Neural progenitor cell (in vitro differentiated cells): ENCODE measurements around the gene STK26. TPM values are rescaled to one million over a fixed set of nuclear protein-coding genes. Genes with fewer than 3 reads are reported as not detected.

Source experiments
- DNase-seq: peaks from one replicate; pipeline ENCODE4 v3.0.0-alpha.2; 2016; ENCODE audit warnings: low spot score
- H2AFZ ChIP-seq: fragments of 200-600 bp; sonication (generic); replicated peaks from 2 replicates; pipeline ENCODE4 v1.6.1; 2016; ENCODE audit warnings: antibody characterized with exemption
- H3F3A ChIP-seq: fragments of 200-600 bp; sonication (generic); 2 replicates; pipeline ENCODE4 v1.6.1; 2016; ENCODE audit warnings: antibody characterized with exemption, low read depth
- H3K27ac ChIP-seq: fragments of 200-600 bp; sonication (generic); 2 replicates; pipeline ENCODE4 v1.5.1; 2016; ENCODE audit warnings: mild to moderate bottlenecking
- H3K27me3 ChIP-seq: fragments of 200-600 bp; sonication (generic); 2 replicates; pipeline ENCODE4 v1.6.1; 2016; ENCODE audit warnings: mild to moderate bottlenecking, moderate library complexity
- H3K36me3 ChIP-seq: fragments of 200-600 bp; sonication (generic); 2 replicates; pipeline ENCODE4 v1.5.1; 2016
- H3K4me1 ChIP-seq: fragments of 200-600 bp; sonication (generic); 2 replicates; pipeline ENCODE4 v1.6.1; 2016; ENCODE audit warnings: mixed run types
- H3K4me2 ChIP-seq: fragments of 200-600 bp; sonication (generic); 2 replicates; pipeline ENCODE4 v1.6.1; 2016
- H3K4me3 ChIP-seq: fragments of 200-600 bp; sonication (generic); 2 replicates; pipeline ENCODE4 v1.5.1; 2016
- H3K79me2 ChIP-seq: fragments of 200-600 bp; sonication (generic); 2 replicates; pipeline ENCODE4 v1.6.1; 2016; ENCODE audit warnings: low read depth
- H3K9ac ChIP-seq: fragments of 200-600 bp; sonication (generic); 2 replicates; pipeline ENCODE4 v1.6.1; 2016
- H3K9me3 ChIP-seq: fragments of 200-600 bp; sonication (generic); 2 replicates; pipeline ENCODE4 v1.5.1; 2016; ENCODE audit warnings: low read depth
- H4K20me1 ChIP-seq: fragments of 200-600 bp; sonication (generic); 2 replicates; pipeline ENCODE4 v1.6.1; 2016; ENCODE audit warnings: low read depth
- H3K27ac Mint-ChIP-seq: 3 replicates; pipeline ENCODE4 v1.8.0; 2021; ENCODE audit warnings: mixed read lengths
- H3K27me3 Mint-ChIP-seq: 2 replicates; pipeline ENCODE4 v1.8.0; 2022; ENCODE audit warnings: low read depth, mild to moderate bottlenecking, inconsistent platforms, moderate library complexity, mixed read lengths; ENCODE audit not compliant: insufficient read depth
- H3K36me3 Mint-ChIP-seq: 3 replicates; pipeline ENCODE4 v1.8.0; 2021; ENCODE audit warnings: mixed read lengths
- H3K4me1 Mint-ChIP-seq: 3 replicates; pipeline ENCODE4 v1.8.0; 2021; ENCODE audit warnings: mixed read lengths
- H3K4me3 Mint-ChIP-seq: 3 replicates; pipeline ENCODE4 v1.8.0; 2021; ENCODE audit warnings: mild to moderate bottlenecking, moderate library complexity, mixed read lengths
- H3K9me3 Mint-ChIP-seq: 3 replicates; pipeline ENCODE4 v1.8.0; 2020; ENCODE audit warnings: mixed read lengths
- EZH2 ChIP-seq: fragments of 200-600 bp; sonication (generic); IDR thresholded peaks from 2 replicates; pipeline ENCODE4 v1.6.1; 2017; ENCODE audit warnings: antibody characterized with exemption, mild to moderate bottlenecking, moderate library complexity
- EZH2phosphoT487 ChIP-seq: fragments of 200-600 bp; sonication (generic); IDR thresholded peaks from 2 replicates; pipeline ENCODE4 v1.6.1; 2017; ENCODE audit warnings: antibody characterized with exemption
- total RNA-seq: library from RNA; depleted of rRNA; stranded (reverse); fragments of >200 nt; gene quantifications from 2 replicates; pipeline ENCODE4 v1.2.3, GENCODE V29; 2015; ENCODE audit warnings: low replicate concordance
- TF ChIP-seq, protein P1 (sequence below): fragments of 200-600 bp; sonication (generic); IDR thresholded peaks from 2 replicates; pipeline ENCODE4 v1.5.1; 2017; ENCODE audit warnings: antibody characterized with exemption, mild to moderate bottlenecking

Gene STK26
- total RNA-seq, 1 donor from 2014 or later: 182 TPM

DNA sequence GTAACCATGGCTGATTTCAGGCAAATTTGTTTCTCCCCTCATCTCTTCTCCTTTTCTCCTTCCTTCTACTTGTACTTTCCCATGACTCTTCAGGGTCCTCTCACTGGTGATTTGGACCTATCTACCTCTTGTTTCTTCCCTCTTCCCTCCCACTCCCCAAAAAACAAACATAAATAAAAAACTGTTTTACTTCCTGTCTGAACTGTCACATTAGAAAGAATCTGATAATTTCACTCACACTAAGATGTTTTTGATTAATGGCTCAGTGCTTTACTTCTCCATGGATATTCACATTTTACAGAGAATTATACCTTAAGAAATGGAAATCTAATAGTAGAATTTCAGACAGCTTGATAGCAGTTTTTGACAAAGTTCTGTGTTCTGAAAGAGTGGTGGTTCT, 7.2 kb downstream of the STK26 start:
- no peaks in the 10 kb centered on the region for H3K27me3 Mint-ChIP-seq
- no peak overlapping the region for H3K4me2 ChIP-seq
- peaks cover 20% of the 10 kb centered on the region for H3K36me3 Mint-ChIP-seq
- peaks cover 22% of the 10 kb centered on the region for H3K4me1 Mint-ChIP-seq
- no peak for TF ChIP-seq EZH2phosphoT487
- no peak for TF ChIP-seq EZH2
- TF ChIP-seq, protein P1, sequence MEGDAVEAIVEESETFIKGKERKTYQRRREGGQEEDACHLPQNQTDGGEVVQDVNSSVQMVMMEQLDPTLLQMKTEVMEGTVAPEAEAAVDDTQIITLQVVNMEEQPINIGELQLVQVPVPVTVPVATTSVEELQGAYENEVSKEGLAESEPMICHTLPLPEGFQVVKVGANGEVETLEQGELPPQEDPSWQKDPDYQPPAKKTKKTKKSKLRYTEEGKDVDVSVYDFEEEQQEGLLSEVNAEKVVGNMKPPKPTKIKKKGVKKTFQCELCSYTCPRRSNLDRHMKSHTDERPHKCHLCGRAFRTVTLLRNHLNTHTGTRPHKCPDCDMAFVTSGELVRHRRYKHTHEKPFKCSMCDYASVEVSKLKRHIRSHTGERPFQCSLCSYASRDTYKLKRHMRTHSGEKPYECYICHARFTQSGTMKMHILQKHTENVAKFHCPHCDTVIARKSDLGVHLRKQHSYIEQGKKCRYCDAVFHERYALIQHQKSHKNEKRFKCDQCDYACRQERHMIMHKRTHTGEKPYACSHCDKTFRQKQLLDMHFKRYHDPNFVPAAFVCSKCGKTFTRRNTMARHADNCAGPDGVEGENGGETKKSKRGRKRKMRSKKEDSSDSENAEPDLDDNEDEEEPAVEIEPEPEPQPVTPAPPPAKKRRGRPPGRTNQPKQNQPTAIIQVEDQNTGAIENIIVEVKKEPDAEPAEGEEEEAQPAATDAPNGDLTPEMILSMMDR: no peak
- no peak overlapping the region for H3K9ac ChIP-seq
- DNase-seq: no peak
- H3K4me3 ChIP-seq: no peak overlapping the region
- H3K27me3 ChIP-seq: no peaks in the 10 kb centered on the region
- H3K36me3 ChIP-seq: no peaks in the 10 kb centered on the region
- peaks cover 98% of the 10 kb centered on the region for H3K79me2 ChIP-seq
- no peak overlapping the region for H3K4me3 Mint-ChIP-seq
- H3K9me3 ChIP-seq: no peaks in the 10 kb centered on the region
- H3K9me3 Mint-ChIP-seq: peaks cover 2% of the 10 kb centered on the region
- peaks cover 16% of the 10 kb centered on the region for H4K20me1 ChIP-seq
- no peaks in the 10 kb centered on the region for H3K4me1 ChIP-seq
- H3F3A ChIP-seq: no peaks in the 10 kb centered on the region
- H3K27ac ChIP-seq: no peak overlapping the region
- no peak overlapping the region for H3K27ac Mint-ChIP-seq
- no peak overlapping the region for H2AFZ ChIP-seq

- Mint-ChIP-seq H3K4me3 (no peak overlapping the region), H3K4me1 (peaks cover 9% of the 10 kb centered on the region)
- H3K79me2 ChIP-seq: peaks cover 98% of the 10 kb centered on the region
These were observed 8.8 kb downstream of the STK26 start for GRCh38 chrX:132031867-132032266.

DNA sequence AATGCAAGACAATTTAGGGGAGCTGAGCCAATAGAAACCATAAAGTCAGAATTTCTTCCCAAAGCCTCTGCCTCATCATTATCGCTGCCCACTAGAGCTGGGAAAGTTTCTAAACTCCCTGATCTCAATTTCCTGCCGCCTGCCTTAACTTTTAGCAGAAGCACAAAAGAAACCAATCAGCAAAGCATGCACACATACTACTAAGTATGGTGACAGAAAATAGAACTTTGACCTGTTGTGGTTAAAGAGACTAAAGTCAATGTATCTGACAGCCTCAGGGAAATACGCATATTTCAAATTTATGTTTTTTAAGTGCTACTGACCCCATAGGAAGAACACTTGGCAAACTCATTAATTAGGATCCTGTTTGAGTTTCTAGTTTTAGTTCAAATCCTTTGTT, 10.1 kb downstream of the STK26 start:
- Histone ChIP-seq H3K4me3 (no peak overlapping the region), H3K79me2 (peaks cover 98% of the 10 kb centered on the region), H3K4me1 (peaks cover 8% of the 10 kb centered on the region), H3K9me3 (peaks cover 5% of the 10 kb centered on the region), H3K27me3 (no peaks in the 10 kb centered on the region), H3K9ac (no peak overlapping the region), H3K36me3 (no peaks in the 10 kb centered on the region), H3K4me2 (no peak overlapping the region), H2AFZ (no peak overlapping the region), H3K27ac (no peak overlapping the region), H4K20me1 (peaks cover 29% of the 10 kb centered on the region), H3F3A (no peaks in the 10 kb centered on the region)
- H3K4me1 Mint-ChIP-seq: peaks cover 19% of the 10 kb centered on the region
- H3K4me3 Mint-ChIP-seq: no peak overlapping the region
- H3K9me3 Mint-ChIP-seq: peaks cover 2% of the 10 kb centered on the region
- no peak overlapping the region for H3K27ac Mint-ChIP-seq
- TF ChIP-seq EZH2 (no peak), EZH2phosphoT487 (no peak)
- TF ChIP-seq, protein P1: no peak
- H3K36me3 Mint-ChIP-seq: peaks cover 16% of the 10 kb centered on the region
- H3K27me3 Mint-ChIP-seq: no peaks in the 10 kb centered on the region
- DNase-seq: no peak

More at GRCh38 chrX:132031867-132032266, 8.8 kb downstream of the STK26 start:
- H2AFZ ChIP-seq: no peak overlapping the region
- no peak overlapping the region for H3K9ac ChIP-seq
- H3K27me3 ChIP-seq: no peaks in the 10 kb centered on the region
- no peaks in the 10 kb centered on the region for H3F3A ChIP-seq
- no peaks in the 10 kb centered on the region for H3K36me3 ChIP-seq
- TF ChIP-seq EZH2phosphoT487: no peak
- TF ChIP-seq EZH2: no peak
- TF ChIP-seq, protein P1: no peak
- H3K4me3 ChIP-seq: no peak overlapping the region
- no peak overlapping the region for H3K4me2 ChIP-seq
- Mint-ChIP-seq H3K27me3 (no peaks in the 10 kb centered on the region), H3K27ac (no peak overlapping the region), H3K9me3 (peaks cover 2% of the 10 kb centered on the region), H3K36me3 (peaks cover 20% of the 10 kb centered on the region)
- H4K20me1 ChIP-seq: peaks cover 17% of the 10 kb centered on the region
- no peaks in the 10 kb centered on the region for H3K9me3 ChIP-seq
- H3K4me1 ChIP-seq: peaks cover 2% of the 10 kb centered on the region
- DNase-seq: no peak
- no peak overlapping the region for H3K27ac ChIP-seq
